ENCODE data around the gene LGALS13. TPM values are rescaled to one million over a fixed set of nuclear protein-coding genes. Genes with fewer than 3 reads are reported as not detected.

LGALS13 gene
- total RNA-seq, 1 experiment from 2014 or later = not detected

- TF ChIP-seq CTCF (IDR thresholded peaks at IDR 0.05; ENCODE audit: unreplicated experiment) = no peak
- Mint-ChIP-seq H3K27ac (ENCODE audit: unreplicated experiment) (no peak overlapping the region), H3K4me1 (ENCODE audit: low read depth, unreplicated experiment) (peaks cover 6% of the 10 kb centered on the region), H3K36me3 (ENCODE audit: insufficient read depth, unreplicated experiment) (no peaks in the 10 kb centered on the region), H3K27me3 (ENCODE audit: unreplicated experiment) (peaks cover 60% of the 10 kb centered on the region), H3K9me3 (ENCODE audit: low read depth, unreplicated experiment) (no peaks in the 10 kb centered on the region), H3K4me3 (ENCODE audit: low read depth, unreplicated experiment) (no peak overlapping the region)
- CTCF ChIA-PET = no interaction called here
- intact Hi-C loops (cut with micrococcal nuclease; ENCODE audit: unreplicated experiment) = no loop called here
- BruUV-seq (replicated peaks) = no TSS peak
- DNase-seq = no peak
Observed at GRCh38 chr19:39588066-39588465, 14.3 kb upstream of the LGALS13 start.

GRCh38 chr19:39590265-39590664, 12.1 kb upstream of the LGALS13 start:
- Mint-ChIP-seq H3K36me3 (ENCODE audit: insufficient read depth, unreplicated experiment) (no peaks in the 10 kb centered on the region), H3K27me3 (ENCODE audit: unreplicated experiment) (peaks cover 82% of the 10 kb centered on the region), H3K4me1 (ENCODE audit: low read depth, unreplicated experiment) (peaks cover 6% of the 10 kb centered on the region), H3K9me3 (ENCODE audit: low read depth, unreplicated experiment) (no peaks in the 10 kb centered on the region), H3K27ac (ENCODE audit: unreplicated experiment) (no peak overlapping the region), H3K4me3 (ENCODE audit: low read depth, unreplicated experiment) (no peak overlapping the region)
- CTCF ChIA-PET = no interaction called here
- BruUV-seq (replicated peaks) = no TSS peak
- TF ChIP-seq CTCF (IDR thresholded peaks at IDR 0.05; ENCODE audit: unreplicated experiment) = no peak
- DNase-seq = no peak
- intact Hi-C loops (cut with micrococcal nuclease; ENCODE audit: unreplicated experiment) = loop anchor here (5.0 kb wide), 1 partner anchor 52 kb away; no protein-coding TSS in a partner anchor

GRCh38 chr19:39592381-39592780, 9.9 kb upstream of the LGALS13 start:
- H3K27ac Mint-ChIP-seq (ENCODE audit: unreplicated experiment) = no peak overlapping the region
- no peak for DNase-seq
- BruUV-seq (replicated peaks) = no TSS peak
- H3K9me3 Mint-ChIP-seq (ENCODE audit: low read depth, unreplicated experiment) = no peaks in the 10 kb centered on the region
- H3K4me3 Mint-ChIP-seq (ENCODE audit: low read depth, unreplicated experiment) = no peak overlapping the region
- peaks cover 3% of the 10 kb centered on the region for H3K4me1 Mint-ChIP-seq (ENCODE audit: low read depth, unreplicated experiment)
- peaks cover 100% of the 10 kb centered on the region for H3K27me3 Mint-ChIP-seq (ENCODE audit: unreplicated experiment)
- H3K36me3 Mint-ChIP-seq (ENCODE audit: insufficient read depth, unreplicated experiment) = no peaks in the 10 kb centered on the region
- no peak for TF ChIP-seq CTCF (IDR thresholded peaks at IDR 0.05; ENCODE audit: unreplicated experiment)
- intact Hi-C loops (cut with micrococcal nuclease; ENCODE audit: unreplicated experiment) = loop anchor here (5.0 kb wide), 1 partner anchor 50 kb away; no protein-coding TSS in a partner anchor
- CTCF ChIA-PET = no interaction called here

- H3K9me3 Mint-ChIP-seq (ENCODE audit: low read depth, unreplicated experiment) = peaks cover 2% of the 10 kb centered on the region
- BruUV-seq (replicated peaks) = no TSS peak
- intact Hi-C loops (cut with micrococcal nuclease; ENCODE audit: unreplicated experiment) = no loop called here
- H3K27ac Mint-ChIP-seq (ENCODE audit: unreplicated experiment) = no peak overlapping the region
- no peaks in the 10 kb centered on the region for H3K4me1 Mint-ChIP-seq (ENCODE audit: low read depth, unreplicated experiment)
- H3K27me3 Mint-ChIP-seq (ENCODE audit: unreplicated experiment) = peaks cover 100% of the 10 kb centered on the region
- no peak for TF ChIP-seq CTCF (IDR thresholded peaks at IDR 0.05; ENCODE audit: unreplicated experiment)
- DNase-seq = no peak
- H3K36me3 Mint-ChIP-seq (ENCODE audit: insufficient read depth, unreplicated experiment) = no peaks in the 10 kb centered on the region
- CTCF ChIA-PET = interaction anchor here (0.6 kb wide), 1 partner anchor 204 kb away, joined by 3 read pairs; no protein-coding TSS in a partner anchor
- H3K4me3 Mint-ChIP-seq (ENCODE audit: low read depth, unreplicated experiment) = no peak overlapping the region
Observed at GRCh38 chr19:39595950-39596349, 6.4 kb upstream of the LGALS13 start.
